HG03045 (cell line): Measurements from ENCODE around the gene VSTM5.
A peak's percentile ranks its signal among the peaks of the same experiment; 100 is the strongest.
"Not testable (repeated sequence)": the region's sequence is repeated elsewhere in the genome, so short reads cannot be mapped to it uniquely, and the experiment has no call there.

Experiments
- ATAC-seq: cut with Tn5 transposase; IDR thresholded peaks from one replicate; pipeline ENCODE4 v1.9.1; 2021; ENCODE audit warnings: mild to moderate bottlenecking, moderate library complexity; ENCODE audit not compliant: unreplicated experiment

The VSTM5 gene

GRCh38 chr11:93801366-93801765 is 49.1 kb downstream of the VSTM5 start:
- no peak for ATAC-seq

GRCh38 chr11:93796441-93797231 is 53.8 kb downstream of the VSTM5 start:
- ATAC-seq = no peak

- no peak for ATAC-seq
Measured at GRCh38 chr11:93791493-93791892, 58.9 kb downstream of the VSTM5 start.

- peak; percentile 35 for ATAC-seq
Measured at GRCh38 chr11:93784935-93785360, 65.5 kb downstream of the VSTM5 start.

GRCh38 chr11:93784145-93784934 is 66.1 kb downstream of the VSTM5 start, which contains the start of gene MED17:
TSS of gene MED17 (plus strand) at chr11:93784282. CDS start at chr11:93784514, 232 bp downstream.
- peak; percentile 97 for ATAC-seq

GRCh38 chr11:93783765-93784144 is 66.7 kb downstream of the VSTM5 start:
- peak; percentile 48 for ATAC-seq

GRCh38 chr11:93783362-93783761 is 67.1 kb downstream of the VSTM5 start:
- ATAC-seq = no peak

- no peak for ATAC-seq
Measured at GRCh38 chr11:93775289-93775688, 75.1 kb downstream of the VSTM5 start.

- not testable (repeated sequence) for ATAC-seq
Measured at GRCh38 chr11:93774560-93774959, 75.9 kb downstream of the VSTM5 start.

- ATAC-seq = no peak
Measured at GRCh38 chr11:93773601-93774200, 76.7 kb downstream of the VSTM5 start.

GRCh38 chr11:93773045-93773477 is 77.4 kb downstream of the VSTM5 start:
- ATAC-seq = no peak

GRCh38 chr11:93772123-93772522 is 78.3 kb downstream of the VSTM5 start:
- no peak for ATAC-seq

GRCh38 chr11:93770160-93770559 is 80.3 kb downstream of the VSTM5 start:
- no peak for ATAC-seq
